Hematopoietic multipotent progenitor cell treated with erythropoietin and hydrocortisone succinate and interleukin-3 and kit ligand, for 4 days (in vitro differentiated cells): ENCODE measurements around the gene CNTD1.

Experiments
- DNase-seq: peaks from one replicate; pipeline ENCODE4 v3.0.0-alpha.2; 2015

CNTD1 gene

GRCh38 chr17:42779936-42780850, 18.5 kb upstream of the CNTD1 start, which contains the start of gene WNK4:
WNK4 (plus strand) TSS chr17:42780610; CDS start chr17:42780699, 89 bp downstream.
- peak; percentile 35 for DNase-seq

- no peak for DNase-seq
Observed at GRCh38 chr17:42780851-42781638, 17.6 kb upstream of the CNTD1 start.

- no peak for DNase-seq
Observed at GRCh38 chr17:42781639-42782165, 17.0 kb upstream of the CNTD1 start.

DNA sequence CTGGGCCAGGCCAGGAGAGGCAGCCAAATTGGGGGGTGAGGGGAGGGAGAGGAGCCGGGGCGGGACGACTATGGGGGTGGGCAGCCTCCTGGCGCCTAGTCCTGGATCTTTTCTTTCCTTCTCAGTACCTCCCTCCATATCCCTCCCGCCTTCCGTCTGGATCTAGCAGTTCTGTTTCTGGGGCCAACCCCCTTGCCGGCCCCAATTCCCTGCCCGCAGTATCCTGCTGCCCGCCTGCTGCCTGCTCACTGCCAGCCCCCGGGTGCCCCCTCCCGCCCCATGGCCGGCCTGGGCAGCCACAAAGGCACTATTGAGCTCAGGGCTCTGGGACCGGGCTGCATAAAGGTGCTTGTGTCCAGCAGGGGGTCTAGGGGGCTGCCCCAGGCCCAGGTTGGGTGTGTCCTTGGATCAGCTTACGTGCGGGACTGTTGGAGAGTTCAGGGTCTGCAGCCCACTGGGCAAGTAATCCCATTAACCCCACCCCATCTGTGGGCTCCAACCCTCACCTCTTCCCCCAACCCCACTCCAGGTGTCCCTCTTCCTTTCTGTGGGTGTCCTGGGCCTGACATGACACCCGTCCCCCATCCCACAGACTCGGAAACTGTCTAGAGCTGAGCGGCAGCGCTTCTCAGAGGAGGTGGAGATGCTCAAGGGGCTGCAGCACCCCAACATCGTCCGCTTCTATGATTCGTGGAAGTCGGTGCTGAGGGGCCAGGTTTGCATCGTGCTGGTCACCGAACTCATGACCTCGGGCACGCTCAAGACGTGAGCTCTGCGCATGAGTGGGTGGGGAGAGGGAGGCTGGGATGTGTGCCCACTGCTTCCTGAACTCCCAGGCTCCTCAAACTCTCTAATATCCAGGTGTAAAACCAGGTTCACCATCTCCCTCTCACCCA, 16.2 kb upstream of the CNTD1 start:
- no peak for DNase-seq

DNA sequence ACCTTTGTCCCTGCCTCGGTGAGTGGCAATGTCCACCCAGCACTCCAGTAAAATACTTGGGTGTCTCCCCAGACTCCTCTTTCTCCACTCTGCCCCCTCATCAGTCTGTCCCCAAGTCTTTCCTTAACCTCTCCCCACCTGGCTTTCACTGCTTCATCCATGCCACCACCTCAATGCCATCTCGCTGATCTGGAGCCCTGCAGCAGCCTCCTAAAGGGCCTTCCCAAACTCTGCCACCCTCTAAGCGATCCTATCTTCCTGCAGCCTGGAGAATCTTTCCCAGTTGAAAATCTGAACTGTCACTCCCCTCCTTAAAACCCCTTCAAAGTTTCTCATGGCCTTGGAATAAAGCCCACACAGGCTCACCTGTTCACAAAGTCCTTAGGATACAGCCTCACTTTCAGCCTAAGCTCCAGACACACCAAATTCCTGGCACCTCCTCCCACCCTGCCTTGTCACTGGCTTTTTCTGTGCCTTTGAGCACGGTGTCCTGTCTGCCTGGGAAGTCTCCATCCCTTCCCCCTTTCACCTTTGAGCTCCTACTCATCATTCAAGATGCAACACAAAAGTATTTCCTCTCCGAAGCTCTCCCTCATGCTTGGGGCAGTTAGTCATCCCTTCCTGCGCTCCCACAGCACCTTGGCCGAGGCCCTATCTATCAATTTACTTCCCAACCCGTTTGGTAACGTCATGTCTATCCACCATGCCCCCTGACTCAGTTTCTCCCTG, 15.4 kb upstream of the CNTD1 start:
- DNase-seq: no peak

- DNase-seq: no peak
Observed at GRCh38 chr17:42783791-42784138, 14.9 kb upstream of the CNTD1 start.

DNA sequence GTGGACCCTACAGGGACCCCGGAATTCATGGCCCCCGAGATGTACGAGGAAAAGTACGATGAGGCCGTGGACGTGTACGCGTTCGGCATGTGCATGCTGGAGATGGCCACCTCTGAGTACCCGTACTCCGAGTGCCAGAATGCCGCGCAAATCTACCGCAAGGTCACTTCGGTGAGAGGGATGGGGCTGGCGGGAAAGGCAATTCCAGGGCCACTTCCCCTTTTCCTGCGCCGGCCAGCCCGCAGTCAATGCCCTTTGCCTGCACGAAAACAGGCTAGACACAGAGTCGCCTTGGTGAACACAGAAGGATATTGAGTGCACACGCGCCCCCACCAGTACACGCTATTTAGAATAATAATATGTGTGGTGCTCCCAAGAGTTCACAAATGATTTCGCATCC, 14.3 kb upstream of the CNTD1 start:
- DNase-seq: peak; percentile 30

GRCh38 chr17:42784811-42785592, 13.7 kb upstream of the CNTD1 start:
- DNase-seq: no peak

DNA sequence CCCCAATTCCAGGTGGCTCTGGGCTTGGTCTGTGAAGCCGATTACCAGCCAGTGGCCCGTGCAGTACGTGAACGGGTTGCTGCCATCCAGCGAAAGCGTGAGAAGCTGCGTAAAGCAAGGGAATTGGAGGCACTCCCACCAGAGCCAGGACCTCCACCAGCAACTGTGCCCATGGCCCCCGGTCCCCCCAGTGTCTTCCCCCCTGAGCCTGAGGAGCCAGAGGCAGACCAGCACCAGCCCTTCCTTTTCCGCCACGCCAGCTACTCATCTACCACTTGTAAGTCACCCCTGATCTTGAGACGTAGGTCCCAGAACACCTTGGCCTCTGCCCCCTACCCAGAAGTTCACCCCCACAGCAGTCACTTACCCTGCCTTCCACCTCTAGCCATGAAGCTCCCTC, 11.4 kb upstream of the CNTD1 start:
- DNase-seq: no peak

GRCh38 chr17:42791948-42792347, 6.7 kb upstream of the CNTD1 start:
- DNase-seq: no peak

DNA sequence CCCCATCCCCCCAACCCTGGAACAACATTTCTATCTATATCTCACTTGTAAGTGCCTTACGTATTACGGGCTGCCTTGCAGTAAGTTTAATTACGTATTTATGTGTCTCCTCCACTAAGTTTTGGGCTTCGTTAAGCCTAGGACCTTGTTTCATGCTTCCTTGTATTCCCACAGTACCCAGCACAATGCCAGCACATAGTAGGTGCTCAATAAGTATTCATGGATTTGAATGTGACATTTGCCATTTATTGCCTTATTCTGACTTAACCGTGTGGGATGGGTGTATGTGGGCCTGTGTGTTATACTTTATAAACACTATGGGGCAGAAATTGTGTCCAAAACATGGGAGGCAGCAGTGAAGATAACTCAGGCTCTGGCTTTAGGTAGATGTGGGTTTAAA, 6.1 kb upstream of the CNTD1 start:
- no peak for DNase-seq

GRCh38 chr17:42795061-42795460, 3.6 kb upstream of the CNTD1 start:
- no peak for DNase-seq

- DNase-seq: no peak
Observed at GRCh38 chr17:42795465-42795864, 3.2 kb upstream of the CNTD1 start.

GRCh38 chr17:42796066-42796758, 2.4 kb upstream of the CNTD1 start:
- no peak for DNase-seq

DNA sequence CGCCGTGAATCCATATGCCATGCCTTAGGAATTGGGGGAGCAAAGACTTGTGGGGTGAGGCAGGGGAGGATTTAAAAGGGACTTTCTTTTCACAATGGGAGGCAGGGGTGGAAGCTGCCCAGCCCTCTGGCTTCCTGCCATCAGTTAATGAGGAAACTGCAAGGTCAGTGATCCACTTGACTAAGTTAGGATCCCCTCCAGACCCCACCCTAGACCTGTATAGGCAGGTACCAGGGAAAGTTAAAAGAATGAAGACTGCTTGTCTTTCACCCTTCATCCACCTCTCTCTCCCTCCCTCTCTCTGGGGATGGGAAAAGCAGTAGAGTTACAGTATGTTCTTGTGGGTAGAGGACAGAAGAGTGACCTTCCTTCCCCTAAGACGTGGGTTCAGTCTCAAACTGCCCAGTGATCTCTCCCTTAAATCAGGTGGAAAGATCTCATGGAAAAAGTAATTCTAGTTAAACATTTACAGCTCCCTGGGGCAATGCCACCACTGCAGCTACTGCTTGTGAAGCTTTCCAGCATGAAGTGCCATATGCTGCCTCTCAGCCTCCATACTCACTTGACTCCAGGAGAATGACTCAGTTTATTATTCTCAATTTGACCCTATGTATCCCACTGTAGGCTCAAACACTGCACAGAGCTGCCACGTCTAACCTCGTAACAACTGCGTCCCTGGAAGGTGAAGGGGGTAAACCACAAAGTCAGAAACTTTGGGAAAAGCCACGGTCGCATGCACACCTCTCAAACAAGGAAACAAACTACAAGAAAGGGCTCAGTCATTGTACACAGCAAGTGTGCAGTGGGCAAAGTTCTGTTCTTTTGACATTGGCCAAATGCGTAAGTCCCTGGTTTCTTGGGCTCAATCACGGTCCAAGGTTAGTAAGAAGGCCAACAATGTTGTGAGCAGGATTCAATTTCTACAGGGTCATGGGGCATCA, 1.3 kb upstream of the CNTD1 start:
- DNase-seq: no peak

DNA sequence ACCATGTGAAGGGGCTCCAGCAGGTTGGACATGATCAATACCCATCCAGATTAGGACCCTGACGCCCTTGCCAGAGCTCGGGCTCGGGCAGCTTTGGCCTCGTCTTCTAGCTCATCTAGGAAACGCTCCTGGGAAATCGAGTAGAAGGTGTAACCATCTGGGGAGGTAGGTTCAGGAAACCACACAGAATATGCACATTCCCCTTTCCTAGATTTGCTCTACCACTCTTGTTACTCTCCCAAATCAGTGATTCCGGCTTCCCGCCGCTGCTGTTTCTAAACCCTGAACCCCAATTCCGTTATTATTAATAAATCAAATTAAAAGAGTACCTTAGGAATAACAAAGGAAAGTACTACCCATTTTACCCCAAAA, 664 bp upstream of the CNTD1 start:
- DNase-seq: no peak

- no peak for DNase-seq
Observed at GRCh38 chr17:42803074-42803883, 4.6 kb downstream of the CNTD1 start.

DNA sequence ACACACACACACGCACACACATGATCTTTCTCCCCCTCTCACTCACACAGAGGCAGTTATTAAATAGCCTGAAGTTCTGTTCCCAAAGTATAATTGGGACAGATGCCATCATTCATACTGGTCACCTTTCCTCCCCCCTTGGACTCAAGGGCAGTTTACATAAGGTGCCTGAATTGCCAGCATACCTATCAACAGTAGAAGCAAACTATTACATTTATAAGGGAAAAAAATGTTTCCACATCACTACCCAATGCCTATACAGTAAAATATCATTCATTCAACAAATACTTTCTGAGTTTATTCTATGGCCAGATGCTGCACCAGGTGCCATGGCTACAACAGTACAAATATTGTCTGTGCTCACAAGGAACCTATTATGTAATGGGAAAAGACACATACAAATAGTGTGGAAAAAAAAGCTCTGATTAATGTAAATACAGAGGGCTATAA, 6.3 kb downstream of the CNTD1 start:
- DNase-seq: no peak
